ENCODE measurements around the gene SORCS2. TPM values are rescaled to one million over a fixed set of nuclear protein-coding genes. Genes with fewer than 3 reads are reported as not detected.
A peak's percentile ranks its signal among the peaks of the same experiment; 100 is the strongest.

The SORCS2 gene
- total and polyA plus RNA-seq, 12 donors, result 0.67 to 15.5 (median 1.3) TPM

DNA sequence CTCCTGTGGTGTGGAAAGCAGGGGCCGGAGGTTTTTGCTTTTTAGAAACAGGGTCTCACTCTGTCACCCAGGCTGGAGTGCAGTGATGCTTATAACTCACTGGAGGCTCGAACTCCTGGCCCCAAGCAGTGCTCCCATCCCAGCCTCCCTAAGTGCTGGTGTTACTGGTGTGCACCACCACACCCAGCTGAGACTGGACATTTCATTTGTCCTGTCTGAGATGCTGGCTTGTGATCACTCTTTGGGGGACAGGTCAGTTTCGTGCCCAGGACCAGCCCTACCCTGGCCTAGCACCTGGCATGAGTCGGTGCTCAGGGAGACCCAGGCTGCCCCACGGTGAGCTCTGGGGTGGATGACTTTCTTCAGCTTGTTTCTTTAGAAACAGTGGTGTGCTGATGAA lies 231.1 kb downstream of the SORCS2 start:
- no peaks in the 10 kb centered on the region for H3K36me3 ChIP-seq (replicated peaks in 1 of 2)
- intact Hi-C loops (cut with DNase I), result no loop called here
- 82 to 96% (median 90%) methylated on average over 5 of the region's 5 CpGs for WGBS, 4 donors
- no peaks in the 10 kb centered on the region for H3K4me1 ChIP-seq (replicated peaks in 1 of 2)
- peak in 2 of 7 donors; percentile 4 to 5 for DNase-seq
- TF ChIP-seq, protein P1, sequence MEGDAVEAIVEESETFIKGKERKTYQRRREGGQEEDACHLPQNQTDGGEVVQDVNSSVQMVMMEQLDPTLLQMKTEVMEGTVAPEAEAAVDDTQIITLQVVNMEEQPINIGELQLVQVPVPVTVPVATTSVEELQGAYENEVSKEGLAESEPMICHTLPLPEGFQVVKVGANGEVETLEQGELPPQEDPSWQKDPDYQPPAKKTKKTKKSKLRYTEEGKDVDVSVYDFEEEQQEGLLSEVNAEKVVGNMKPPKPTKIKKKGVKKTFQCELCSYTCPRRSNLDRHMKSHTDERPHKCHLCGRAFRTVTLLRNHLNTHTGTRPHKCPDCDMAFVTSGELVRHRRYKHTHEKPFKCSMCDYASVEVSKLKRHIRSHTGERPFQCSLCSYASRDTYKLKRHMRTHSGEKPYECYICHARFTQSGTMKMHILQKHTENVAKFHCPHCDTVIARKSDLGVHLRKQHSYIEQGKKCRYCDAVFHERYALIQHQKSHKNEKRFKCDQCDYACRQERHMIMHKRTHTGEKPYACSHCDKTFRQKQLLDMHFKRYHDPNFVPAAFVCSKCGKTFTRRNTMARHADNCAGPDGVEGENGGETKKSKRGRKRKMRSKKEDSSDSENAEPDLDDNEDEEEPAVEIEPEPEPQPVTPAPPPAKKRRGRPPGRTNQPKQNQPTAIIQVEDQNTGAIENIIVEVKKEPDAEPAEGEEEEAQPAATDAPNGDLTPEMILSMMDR (IDR thresholded peaks at IDR 0.05), result no peak
- TF ChIP-seq POLR2A (IDR thresholded peaks at IDR 0.05), result no peak
- no peak overlapping the region for H3K27ac ChIP-seq
- no peaks in the 10 kb centered on the region for H3K9me3 ChIP-seq (replicated peaks in 1 of 3)
- H3K27me3 ChIP-seq, result no peaks in the 10 kb centered on the region
- no peak overlapping the region for H3K4me3 ChIP-seq

DNA sequence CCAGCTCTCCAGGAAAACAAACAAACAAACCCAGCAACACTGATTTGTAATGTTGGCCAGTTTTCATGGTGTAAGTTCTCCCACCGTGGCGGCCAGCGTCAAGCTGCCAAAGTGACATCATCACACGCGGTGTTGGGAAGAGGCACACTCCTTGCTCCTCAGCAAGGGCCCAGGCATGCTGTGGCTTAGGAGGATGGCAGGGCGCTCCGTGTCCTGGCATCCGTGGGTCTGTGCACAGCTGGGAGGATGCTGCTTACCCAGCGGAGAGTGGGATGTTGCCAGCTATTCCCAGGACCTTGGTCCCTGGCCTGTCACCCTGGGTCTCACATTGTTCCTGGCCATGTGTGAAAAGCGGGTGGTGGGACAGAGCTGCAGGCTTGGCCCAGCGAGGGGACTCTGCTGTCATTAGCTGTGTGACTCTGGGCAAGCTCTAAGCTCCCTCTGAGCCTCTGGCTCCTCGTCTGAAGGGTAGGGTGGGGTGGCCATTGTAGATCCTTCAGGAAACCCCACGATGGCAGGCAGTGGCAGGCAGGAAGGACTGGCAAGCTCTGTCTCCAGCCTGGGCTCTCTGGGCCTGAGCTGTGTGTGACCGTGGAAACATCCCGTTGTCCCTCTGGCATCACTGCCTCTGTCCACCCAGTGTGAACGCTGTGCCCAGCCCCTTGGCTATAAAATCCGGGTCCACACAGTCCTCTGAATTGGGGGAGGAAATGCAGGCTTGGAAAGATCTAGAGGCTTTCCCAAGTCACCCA lies 231.6 kb downstream of the SORCS2 start:
- H3K27me3 ChIP-seq, result no peaks in the 10 kb centered on the region
- intact Hi-C loops (cut with DNase I), result no loop called here
- H3K4me3 ChIP-seq, result no peak overlapping the region
- no peaks in the 10 kb centered on the region for H3K4me1 ChIP-seq (replicated peaks in 1 of 2)
- H3K27ac ChIP-seq, result no peak overlapping the region
- no peak for TF ChIP-seq POLR2A (IDR thresholded peaks at IDR 0.05)
- TF ChIP-seq, protein P1 (IDR thresholded peaks at IDR 0.05), result no peak
- 75 to 89% (median 80%) methylated on average over 11 to 17 of the region's 17 CpGs for whole genome bisulfite sequencing, 4 donors
- DNase-seq, result peak in 4 of 7 donors; percentile 2 to 20 (median 4)
- H3K36me3 ChIP-seq (replicated peaks in 1 of 2), result no peaks in the 10 kb centered on the region
- H3K9me3 ChIP-seq (replicated peaks in 1 of 3), result no peaks in the 10 kb centered on the region

DNA sequence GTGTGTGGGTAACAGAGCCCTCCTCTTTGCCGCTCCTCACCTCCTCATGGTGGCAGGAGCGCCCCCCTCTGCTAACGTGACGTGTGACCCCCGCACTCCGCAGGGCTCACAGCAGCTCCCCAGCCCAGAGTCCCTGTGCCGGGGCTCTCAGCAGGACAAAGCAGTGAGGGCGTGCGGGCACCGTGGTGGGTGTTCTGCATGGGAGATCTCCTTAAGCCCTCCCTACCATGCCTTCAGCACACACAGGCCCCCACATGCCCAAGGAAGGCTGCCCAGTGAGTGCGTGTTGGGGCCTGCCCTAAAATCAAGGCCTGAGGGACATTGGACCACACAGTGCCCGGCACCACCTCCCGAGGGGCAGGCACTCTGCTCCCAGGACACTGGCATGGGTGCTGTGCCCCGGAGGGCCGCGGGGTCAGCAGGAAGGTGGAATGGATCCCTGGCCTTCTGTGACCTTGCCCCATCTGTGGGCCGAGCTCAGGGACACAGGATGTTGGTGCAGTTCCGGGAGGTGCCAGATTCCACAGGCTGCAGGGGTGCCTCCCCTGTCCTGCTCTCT lies 232.3 kb downstream of the SORCS2 start:
- Histone ChIP-seq H3K27me3 (no peaks in the 10 kb centered on the region), H3K4me3 (no peak overlapping the region), H3K9me3 (replicated peaks in 1 of 3) (no peaks in the 10 kb centered on the region), H3K36me3 (replicated peaks in 1 of 2) (no peaks in the 10 kb centered on the region), H3K4me1 (replicated peaks in 1 of 2) (no peaks in the 10 kb centered on the region), H3K27ac (no peak overlapping the region)
- intact Hi-C loops (cut with DNase I), result no loop called here
- 64 to 90% (median 76%) methylated on average over 2 to 18 of the region's 18 CpGs for WGBS, 4 donors
- no peak for TF ChIP-seq POLR2A (IDR thresholded peaks at IDR 0.05)
- TF ChIP-seq, protein P1 (IDR thresholded peaks at IDR 0.05), result no peak
- DNase-seq, result peak in 4 of 7 donors; percentile 2 to 35 (median 12)

DNA sequence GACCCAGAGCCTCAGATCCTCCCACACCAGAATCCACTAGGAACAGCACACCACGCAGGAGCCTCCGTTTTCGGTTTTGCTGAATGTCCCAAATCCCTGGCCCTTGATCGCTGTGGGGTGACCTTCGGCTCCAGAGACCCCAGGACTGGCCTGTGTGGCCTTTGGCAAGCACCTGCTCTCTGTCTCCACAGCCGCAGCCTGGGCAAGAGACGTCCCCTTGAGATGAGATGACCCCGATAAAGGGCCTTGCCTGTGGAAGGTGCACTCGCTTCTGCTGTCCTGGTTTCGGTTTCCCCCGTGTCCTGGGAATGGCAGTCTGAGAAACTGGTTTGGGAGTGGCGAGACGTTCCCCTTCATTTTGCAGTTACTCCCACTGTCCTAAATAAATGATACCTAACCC lies 232.8 kb downstream of the SORCS2 start:
- Histone ChIP-seq H3K36me3 (replicated peaks in 1 of 2) (no peaks in the 10 kb centered on the region), H3K27me3 (no peaks in the 10 kb centered on the region), H3K27ac (no peak overlapping the region), H3K4me3 (no peak overlapping the region), H3K9me3 (replicated peaks in 1 of 3) (no peaks in the 10 kb centered on the region), H3K4me1 (replicated peaks in 1 of 2) (no peaks in the 10 kb centered on the region)
- WGBS, 4 donors, result 85 to 94% (median 89%) methylated on average over 7 to 13 of the region's 13 CpGs
- TF ChIP-seq POLR2A (IDR thresholded peaks at IDR 0.05), result no peak
- TF ChIP-seq, protein P1 (IDR thresholded peaks at IDR 0.05), result no peak
- DNase-seq, result peak in 2 of 7 donors; percentile 11 to 35
- intact Hi-C loops (cut with DNase I), result no loop called here
